Epithelial cell of umbilical artery (primary cell): ENCODE measurements around the gene KRTAP9-3. TPM values are rescaled to one million over a fixed set of nuclear protein-coding genes. Genes with fewer than 3 reads are reported as not detected.

Experiments
- total RNA-seq: library from RNA; depleted of rRNA; stranded (reverse); fragments of >200 nt; gene quantifications from 2 replicates; pipeline ENCODE4 v1.2.3, GENCODE V29; 2014

KRTAP9-3 gene
- total RNA-seq, result not detected in 2 replicates

GRCh38 chr17:41232399-41233105, at the start of gene KRTAP9-3:
Gene KRTAP9-3, plus strand, starts transcription at chr17:41232449. Its CDS starts 53 bp downstream, at chr17:41232502.

GRCh38 chr17:41184480-41184961, 47.7 kb upstream of the KRTAP9-3 start, which contains the start of gene KRTAP4-1:
Gene KRTAP4-1, minus strand, starts transcription at chr17:41184911. Its CDS starts 57 bp downstream, at chr17:41184854.

GRCh38 chr17:41189837-41190318, 42.4 kb upstream of the KRTAP9-3 start, which contains the start of gene KRTAP9-1:
Gene KRTAP9-1, plus strand, starts transcription at chr17:41189887. Its CDS starts 0 bp downstream, at chr17:41189887.

GRCh38 chr17:41226598-41227095, 5.6 kb upstream of the KRTAP9-3 start, which contains the start of gene KRTAP9-2:
Gene KRTAP9-2, plus strand, starts transcription at chr17:41226648. Its CDS starts 7 bp downstream, at chr17:41226655.

GRCh38 chr17:41237949-41238437, 5.7 kb downstream of the KRTAP9-3 start, which contains the start of gene KRTAP9-8:
Gene KRTAP9-8, plus strand, starts transcription at chr17:41237999. Its CDS starts 53 bp downstream, at chr17:41238052.

GRCh38 chr17:41249637-41250240, 17.5 kb downstream of the KRTAP9-3 start, which contains the start of gene KRTAP9-4:
Gene KRTAP9-4, plus strand, starts transcription at chr17:41249687. Its CDS starts 34 bp downstream, at chr17:41249721.

GRCh38 chr17:41255381-41256290, 23.4 kb downstream of the KRTAP9-3 start, which contains the start of gene KRTAP9-9:
Gene KRTAP9-9, plus strand, starts transcription at chr17:41255384.

GRCh38 chr17:41265078-41265477, 32.8 kb downstream of the KRTAP9-3 start, which contains the start of gene KRTAP9-6:
Gene KRTAP9-6, plus strand, starts transcription at chr17:41265378. Its CDS starts 0 bp downstream, at chr17:41265378.

GRCh38 chr17:41275648-41276190, 43.5 kb downstream of the KRTAP9-3 start, which contains the start of gene KRTAP9-7:
Gene KRTAP9-7, plus strand, starts transcription at chr17:41275698. Its CDS starts 0 bp downstream, at chr17:41275698.

Other genes with a start within 250 kb of the KRTAP9-3 start
- gene KRT40, start 248.1 kb upstream of the KRTAP9-3 start, total RNA-seq, result not detected in 2 replicates
- not detected in 2 replicates for gene KRTAP3-3, start 238.3 kb upstream of the KRTAP9-3 start, total RNA-seq
- not detected in 2 replicates for gene KRTAP3-2, start 232.5 kb upstream of the KRTAP9-3 start, total RNA-seq
- not detected in 2 replicates for gene KRTAP3-1, start 223.3 kb upstream of the KRTAP9-3 start, total RNA-seq
- gene KRTAP1-5, start 205.2 kb upstream of the KRTAP9-3 start, total RNA-seq, result under 0.01 and 0.46 TPM in 2 replicates
- not detected in 2 replicates for gene KRTAP1-4, start 202.3 kb upstream of the KRTAP9-3 start, total RNA-seq
- not detected in 2 replicates for gene KRTAP1-3, start 197.6 kb upstream of the KRTAP9-3 start, total RNA-seq
- gene KRTAP1-1, start 191.0 kb upstream of the KRTAP9-3 start, total RNA-seq, result not detected in 2 replicates
- not detected in 2 replicates for gene KRTAP2-1, start 185.1 kb upstream of the KRTAP9-3 start, total RNA-seq
- gene KRTAP2-2, start 177.2 kb upstream of the KRTAP9-3 start, total RNA-seq, result not detected in 2 replicates
- not detected in 2 replicates for gene KRTAP2-3, start 172.3 kb upstream of the KRTAP9-3 start, total RNA-seq
- not detected in 2 replicates for gene KRTAP2-4, start 166.6 kb upstream of the KRTAP9-3 start, total RNA-seq
- not detected in 2 replicates for gene KRTAP4-7, start 148.3 kb upstream of the KRTAP9-3 start, total RNA-seq
- gene KRTAP4-8, start 134.3 kb upstream of the KRTAP9-3 start, total RNA-seq, result not detected in 2 replicates
- gene KRTAP4-16, start 130.2 kb upstream of the KRTAP9-3 start, total RNA-seq, result not detected in 2 replicates
- gene KRTAP4-9, start 127.1 kb upstream of the KRTAP9-3 start, total RNA-seq, result not detected in 2 replicates
- not detected in 2 replicates for gene KRTAP4-11, start 114.1 kb upstream of the KRTAP9-3 start, total RNA-seq
- not detected in 2 replicates for gene KRTAP4-12, start 108.3 kb upstream of the KRTAP9-3 start, total RNA-seq
- gene KRTAP4-6, start 91.9 kb upstream of the KRTAP9-3 start, total RNA-seq, result not detected in 2 replicates
- not detected in 2 replicates for gene KRTAP4-5, start 82.6 kb upstream of the KRTAP9-3 start, total RNA-seq
- not detected in 2 replicates for gene KRTAP4-4, start 71.7 kb upstream of the KRTAP9-3 start, total RNA-seq
- gene KRTAP4-3, start 64.2 kb upstream of the KRTAP9-3 start, total RNA-seq, result not detected in 2 replicates
- not detected in 2 replicates for gene KRTAP4-2, start 54.2 kb upstream of the KRTAP9-3 start, total RNA-seq
- not detected in 2 replicates for gene KRTAP4-1, start 47.5 kb upstream of the KRTAP9-3 start, total RNA-seq
- gene KRTAP9-1, start 42.6 kb upstream of the KRTAP9-3 start, total RNA-seq, result not detected in 2 replicates
- gene KRTAP9-2, start 5.8 kb upstream of the KRTAP9-3 start, total RNA-seq, result not detected in 2 replicates
- gene KRTAP9-8, start 5.5 kb downstream of the KRTAP9-3 start, total RNA-seq, result not detected in 2 replicates
- gene KRTAP9-4, start 17.2 kb downstream of the KRTAP9-3 start, total RNA-seq, result not detected in 2 replicates
- gene KRTAP9-9, start 22.9 kb downstream of the KRTAP9-3 start, total RNA-seq, result not detected in 2 replicates
- gene KRTAP9-6, start 32.9 kb downstream of the KRTAP9-3 start, total RNA-seq, result not detected in 2 replicates
- gene KRTAP9-7, start 43.2 kb downstream of the KRTAP9-3 start, total RNA-seq, result not detected in 2 replicates
- gene KRTAP29-1, start 70.4 kb downstream of the KRTAP9-3 start, total RNA-seq, result not detected in 2 replicates
- not detected in 2 replicates for gene KRTAP16-1, start 76.9 kb downstream of the KRTAP9-3 start, total RNA-seq
- gene KRTAP17-1, start 83.3 kb downstream of the KRTAP9-3 start, total RNA-seq, result not detected in 2 replicates
- gene KRT33A, start 118.4 kb downstream of the KRTAP9-3 start, total RNA-seq, result not detected in 2 replicates
- not detected in 2 replicates for gene KRT33B, start 137.4 kb downstream of the KRTAP9-3 start, total RNA-seq
- gene KRT34, start 149.9 kb downstream of the KRTAP9-3 start, total RNA-seq, result 0.91 TPM in 1 of 2 replicates, not detected in the other
- gene KRT31, start 165.2 kb downstream of the KRTAP9-3 start, total RNA-seq, result not detected in 2 replicates
- not detected in 2 replicates for gene KRT37, start 192.1 kb downstream of the KRTAP9-3 start, total RNA-seq
- gene KRT38, start 208.5 kb downstream of the KRTAP9-3 start, total RNA-seq, result not detected in 2 replicates
- gene KRT32, start 234.9 kb downstream of the KRTAP9-3 start, total RNA-seq, result not detected in 2 replicates
- gene KRT35, start 248.7 kb downstream of the KRTAP9-3 start, total RNA-seq, result not detected in 2 replicates